Hindlimb muscle (tissue), 1 donor: Measurements from ENCODE around the gene ADGRL3. TPM values are rescaled to one million over a fixed set of nuclear protein-coding genes. Genes with fewer than 3 reads are reported as not detected.

Source experiments
- DNase-seq: peaks from one replicate; pipeline ENCODE4 v3.0.0-alpha.2; 2013
- polyA plus RNA-seq: library from polyadenylated mRNA; unstranded; fragments of 120-200 nt; gene quantifications from one replicate; pipeline ENCODE4 v1.2.1, GENCODE V29; 2013; ENCODE audit not compliant: insufficient read length

ADGRL3 gene
- polyA plus RNA-seq, 1 donor = 21.0 TPM

DNA sequence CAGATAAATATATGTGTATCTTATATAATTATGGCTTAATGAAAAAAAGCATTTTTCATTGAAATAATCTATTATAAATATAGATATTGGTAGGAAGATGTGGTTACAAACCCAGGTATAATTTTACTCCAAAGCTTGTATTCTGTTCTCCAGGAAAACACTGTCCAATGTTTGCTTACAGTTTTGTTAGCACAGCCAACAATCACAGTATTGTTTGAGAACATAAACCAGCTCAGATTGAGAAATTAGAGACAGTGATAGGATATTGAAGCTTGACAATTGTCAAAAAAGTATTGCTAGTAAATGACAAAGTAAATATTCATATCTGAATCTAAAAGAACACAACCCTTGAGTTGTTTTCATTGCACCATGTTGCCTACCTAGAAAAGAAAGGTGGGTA lies 228.8 kb downstream of the ADGRL3 start:
- no peak for DNase-seq

DNA sequence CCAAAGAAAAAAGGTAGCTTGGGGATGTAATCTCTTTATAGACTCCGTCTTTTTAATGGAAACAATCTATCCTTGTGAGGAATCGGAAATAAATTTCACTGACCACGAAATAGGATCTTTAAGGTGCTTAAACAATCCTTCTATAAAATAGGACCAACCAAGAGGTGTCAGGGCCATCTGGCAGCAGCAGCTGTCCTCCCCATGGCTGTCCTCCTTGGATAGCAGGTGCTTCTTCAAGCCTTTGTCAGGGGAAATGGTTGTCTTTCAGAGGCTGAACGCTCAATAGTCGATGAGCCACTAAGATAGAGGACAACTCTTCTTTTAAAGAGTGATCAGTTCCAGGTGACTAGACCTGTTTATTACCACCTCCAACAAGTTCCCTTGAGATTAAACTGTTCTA lies 231.0 kb downstream of the ADGRL3 start:
- DNase-seq = no peak

DNA sequence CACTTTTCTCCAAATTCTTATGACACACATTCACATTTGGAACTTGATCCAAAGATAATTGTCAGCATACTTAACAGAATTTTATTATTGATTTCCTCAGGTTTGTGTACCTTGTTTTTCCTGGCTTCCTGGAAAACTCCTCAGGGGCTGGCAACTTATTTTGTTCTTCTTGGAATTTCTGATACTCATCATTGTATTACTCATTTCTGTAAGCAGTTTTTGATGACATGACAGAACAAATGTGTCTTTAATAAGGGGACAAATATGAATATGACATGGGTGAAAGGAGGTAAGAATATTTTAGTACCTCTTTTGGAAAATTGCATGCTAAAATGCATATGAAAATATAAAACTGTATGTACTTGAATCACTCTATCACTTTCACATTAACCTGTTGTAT lies 237.8 kb downstream of the ADGRL3 start:
- no peak for DNase-seq

DNA sequence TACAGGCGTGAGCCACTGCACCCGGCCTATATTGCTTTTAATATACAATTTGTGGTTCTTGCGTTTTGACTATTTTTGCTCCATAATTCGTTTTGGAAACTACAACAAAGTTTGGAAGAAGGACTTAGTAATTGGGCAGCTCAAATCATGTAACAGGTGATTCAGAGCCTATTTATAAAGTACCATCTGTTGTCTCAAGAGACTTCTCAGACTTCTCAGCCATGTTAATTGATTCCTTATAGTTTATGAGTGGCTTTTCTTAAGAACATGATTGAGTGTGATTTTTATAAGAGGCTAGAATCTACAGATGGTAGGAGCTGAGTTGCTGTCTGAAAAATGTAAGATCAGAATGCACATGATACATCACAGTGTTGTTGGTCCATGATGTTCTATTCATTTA lies 240.2 kb downstream of the ADGRL3 start:
- DNase-seq = no peak

DNA sequence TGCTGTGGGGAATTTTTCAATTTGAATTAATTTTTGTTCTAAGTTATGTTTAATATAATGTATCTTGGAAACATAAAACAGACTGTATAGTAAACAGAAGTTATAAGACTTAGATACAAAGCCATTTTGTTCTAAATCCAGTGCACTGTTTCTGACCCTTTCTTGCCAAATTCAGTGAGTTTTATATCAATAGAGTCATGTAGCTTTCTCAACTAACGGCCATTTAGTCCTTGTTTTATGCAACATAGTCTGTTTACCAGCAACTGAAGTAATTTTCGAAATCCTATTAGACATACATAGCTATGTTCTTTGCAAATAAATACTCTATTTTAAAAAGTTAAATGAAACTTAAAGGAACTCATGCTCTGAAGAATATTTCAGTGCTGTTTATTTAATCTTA lies 242.8 kb downstream of the ADGRL3 start:
- no peak for DNase-seq

DNA sequence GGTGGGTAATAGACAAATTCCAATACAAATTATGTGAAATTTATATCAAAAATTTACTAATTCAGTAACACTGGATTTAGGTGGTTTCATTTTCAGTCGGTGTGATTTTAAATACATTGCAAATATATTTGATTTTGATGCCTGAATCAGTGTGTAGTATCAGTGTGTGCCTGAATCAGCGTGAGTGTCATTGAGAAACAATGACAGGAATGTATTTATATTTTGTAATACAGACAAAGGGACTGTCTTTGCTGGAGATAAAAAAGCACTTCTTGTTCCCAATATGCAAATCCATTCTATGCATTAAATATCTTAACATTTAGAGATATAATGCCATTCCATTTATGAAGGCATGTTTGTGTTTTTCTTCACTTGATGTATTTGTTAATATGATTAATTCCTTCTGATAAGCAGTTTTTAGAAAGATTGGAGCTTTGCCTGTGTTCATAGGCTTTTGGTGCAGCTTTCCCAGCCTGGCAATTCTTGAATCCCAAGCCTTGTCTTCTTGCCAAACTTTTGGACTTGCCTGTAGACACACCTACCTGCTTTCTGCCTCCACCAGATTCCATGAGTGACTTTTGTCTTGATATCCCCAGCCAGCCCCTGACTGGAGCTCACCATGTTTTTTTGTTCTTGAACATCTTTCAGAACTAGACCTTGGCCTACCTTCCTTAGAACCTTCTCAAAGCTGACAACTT lies 243.8 kb downstream of the ADGRL3 start:
- no peak for DNase-seq

DNA sequence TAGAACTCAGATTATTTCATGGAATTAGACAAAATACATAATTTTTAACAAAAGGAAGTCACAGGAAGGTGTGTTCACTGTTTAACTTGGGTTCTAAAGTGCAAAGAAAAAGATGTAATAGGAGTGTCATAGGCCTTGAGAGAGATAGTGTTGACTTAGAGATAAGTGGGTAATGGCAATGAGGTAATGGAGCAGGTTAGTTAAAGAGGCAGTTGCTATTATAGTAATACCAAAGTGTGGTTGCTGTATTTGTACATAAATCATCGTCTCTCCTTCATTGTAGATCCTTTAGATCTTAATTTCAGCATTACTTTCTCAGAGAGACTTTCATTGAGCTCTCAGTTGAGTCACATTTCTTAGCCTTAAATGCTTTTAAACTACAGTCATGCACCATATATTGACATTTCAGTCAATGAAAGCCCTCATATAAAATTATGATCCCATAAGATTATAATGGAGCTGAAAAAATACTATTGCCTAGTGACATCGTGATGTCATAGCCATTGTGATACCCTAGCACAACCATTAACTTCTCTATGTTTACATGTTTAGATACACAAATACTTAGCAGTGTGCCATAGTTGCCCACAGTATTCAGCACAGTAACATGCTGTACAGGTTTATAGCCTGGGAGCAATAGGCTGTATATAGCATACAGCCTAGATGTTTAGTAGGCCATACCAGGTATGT lies 245.4 kb downstream of the ADGRL3 start:
- no peak for DNase-seq

DNA sequence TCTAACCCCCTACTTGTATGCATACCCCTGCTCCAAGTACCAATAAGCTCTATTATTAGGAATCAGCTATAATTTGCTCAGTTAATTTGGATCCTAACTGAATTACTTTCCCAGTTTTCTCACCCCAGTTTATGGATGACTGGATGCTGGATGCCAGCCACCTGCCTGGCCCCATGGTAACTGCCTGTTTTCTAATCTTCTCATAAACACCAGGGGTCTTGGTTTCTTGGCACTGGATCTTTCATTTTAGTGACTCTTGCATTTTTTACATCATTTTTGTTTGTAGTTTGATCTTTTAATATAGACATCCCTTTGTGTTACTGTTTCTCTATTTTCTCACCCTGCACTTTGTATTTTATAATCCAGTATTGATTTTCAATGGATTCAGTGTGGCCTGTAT lies 246.8 kb downstream of the ADGRL3 start:
- DNase-seq = no peak

DNA sequence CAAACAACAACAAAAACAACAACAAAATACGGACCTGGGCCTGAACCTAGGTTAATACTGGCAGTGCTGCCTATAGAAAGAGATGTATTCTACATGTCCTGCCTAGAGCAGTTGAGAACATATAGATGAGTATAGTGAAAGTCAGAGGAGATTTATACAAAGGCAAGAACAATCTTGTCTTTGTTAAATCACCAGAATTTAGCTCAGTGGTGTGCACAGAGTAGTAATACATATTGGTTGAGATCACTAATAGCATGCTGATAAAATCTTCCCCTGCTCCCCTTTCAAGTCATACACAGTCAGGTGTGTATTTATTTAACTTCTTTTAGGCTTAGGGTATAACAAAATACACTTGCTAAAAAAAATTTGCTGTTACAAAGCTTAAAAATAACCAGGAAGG lies 247.8 kb downstream of the ADGRL3 start:
- DNase-seq = no peak

DNA sequence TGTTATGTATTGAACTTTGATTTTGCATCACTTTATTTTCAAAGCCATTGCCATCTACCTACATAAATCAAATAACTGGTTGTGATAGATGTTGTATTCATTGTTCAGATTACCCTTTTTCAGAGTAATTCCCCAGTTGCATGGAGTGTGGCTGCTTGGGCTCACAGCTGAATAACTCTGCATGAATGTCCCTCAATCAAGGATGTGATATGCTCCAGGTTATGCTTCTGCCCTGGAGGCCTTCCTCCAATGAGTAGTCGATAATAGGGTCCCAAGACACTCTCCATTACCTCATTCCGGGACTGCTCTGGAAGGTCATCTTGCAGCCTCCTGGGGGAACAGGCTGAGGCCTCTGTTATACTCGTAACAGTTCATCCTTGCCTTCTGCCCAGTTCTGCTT lies 251.8 kb downstream of the ADGRL3 start:
- DNase-seq = no peak

DNA sequence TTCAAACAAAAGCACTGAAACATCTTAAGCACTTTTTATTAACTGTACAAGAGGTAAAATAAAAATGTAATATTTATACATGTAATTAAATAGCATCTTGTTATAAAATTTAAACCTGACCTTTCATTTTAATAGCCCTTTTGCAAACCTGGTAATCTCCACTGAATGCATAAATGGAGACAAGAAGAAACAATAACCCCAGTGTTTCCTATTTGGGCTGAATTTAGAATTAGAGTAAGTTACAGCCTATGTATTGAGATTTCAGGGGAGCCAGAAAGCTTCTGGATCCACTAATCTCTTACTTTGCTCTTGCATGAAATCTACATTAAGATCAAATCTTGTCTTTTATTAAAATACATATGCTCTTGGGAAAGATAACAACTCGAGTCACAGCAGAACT lies 261.8 kb downstream of the ADGRL3 start:
- no peak for DNase-seq

DNA sequence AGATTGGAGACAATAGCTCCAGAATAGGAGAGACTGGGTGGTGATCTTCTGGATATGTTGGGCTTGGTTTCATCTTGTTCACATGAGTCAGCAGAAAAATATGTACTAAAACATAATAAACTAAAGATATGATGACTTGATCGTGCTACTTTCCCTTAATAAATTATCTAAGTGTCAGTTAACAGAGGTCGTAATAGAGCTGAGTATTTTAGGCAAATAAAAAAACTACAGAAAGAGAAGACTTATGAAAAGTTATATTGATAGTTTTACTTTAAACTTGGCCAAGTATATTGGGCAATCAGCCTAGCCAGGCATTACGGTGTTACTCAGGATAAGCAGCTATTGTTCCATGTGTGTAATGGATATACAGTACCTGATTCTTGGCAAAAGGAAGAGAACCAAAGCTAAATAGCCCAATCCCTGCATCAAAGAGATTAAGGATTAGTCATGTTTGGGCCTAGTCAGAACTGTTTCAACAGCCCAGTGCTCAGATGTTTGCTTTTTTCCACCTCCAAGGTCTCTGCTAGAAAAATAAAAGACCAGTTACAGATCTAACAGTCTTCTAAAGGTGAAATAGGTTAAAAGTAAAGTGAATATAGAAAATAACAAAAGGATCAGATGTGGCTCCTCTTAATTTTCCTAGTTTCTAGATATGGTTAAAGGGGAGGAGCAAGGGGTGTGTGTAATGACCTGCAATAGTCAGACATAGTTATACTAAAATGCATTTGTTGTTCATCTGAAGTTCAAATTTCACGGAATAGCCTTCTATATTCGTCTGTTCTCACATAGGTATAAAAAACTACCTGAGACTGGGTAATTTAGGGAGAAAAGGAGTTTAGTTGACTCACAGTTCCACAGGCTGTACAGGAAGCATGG lies 262.6 kb downstream of the ADGRL3 start:
- DNase-seq = no peak

DNA sequence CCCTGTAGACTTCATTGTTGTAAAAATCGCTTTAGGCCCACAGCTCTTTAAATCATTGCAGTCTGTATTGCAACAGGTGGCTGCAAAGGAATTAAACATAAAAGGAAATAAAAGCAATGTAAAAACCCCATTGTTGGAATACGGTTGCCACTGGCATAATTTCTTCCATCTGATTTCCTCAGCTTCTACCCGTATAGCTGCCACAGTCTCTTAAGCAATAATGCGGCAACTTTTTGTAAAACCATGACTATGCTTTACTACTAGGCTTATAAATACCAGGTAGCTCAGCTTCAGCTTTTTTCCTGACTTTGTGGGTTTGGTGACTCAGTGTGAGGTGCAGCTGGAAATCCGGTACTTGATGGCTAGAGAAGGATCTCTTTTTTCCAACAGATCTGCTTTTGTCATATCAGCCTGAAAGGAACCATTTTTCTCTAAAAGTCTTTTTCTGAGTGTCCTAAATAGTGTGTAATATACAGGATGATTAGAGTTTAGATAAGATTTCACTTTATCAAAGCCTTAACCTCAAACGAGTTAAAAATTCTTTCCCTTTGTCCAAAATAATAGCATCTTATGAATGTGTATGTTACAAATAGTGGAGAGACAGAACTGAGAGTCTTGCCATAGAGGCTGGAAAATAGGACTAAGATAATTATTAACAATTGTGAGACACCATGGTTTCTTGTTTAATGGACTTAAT lies 268.0 kb downstream of the ADGRL3 start:
- no peak for DNase-seq

DNA sequence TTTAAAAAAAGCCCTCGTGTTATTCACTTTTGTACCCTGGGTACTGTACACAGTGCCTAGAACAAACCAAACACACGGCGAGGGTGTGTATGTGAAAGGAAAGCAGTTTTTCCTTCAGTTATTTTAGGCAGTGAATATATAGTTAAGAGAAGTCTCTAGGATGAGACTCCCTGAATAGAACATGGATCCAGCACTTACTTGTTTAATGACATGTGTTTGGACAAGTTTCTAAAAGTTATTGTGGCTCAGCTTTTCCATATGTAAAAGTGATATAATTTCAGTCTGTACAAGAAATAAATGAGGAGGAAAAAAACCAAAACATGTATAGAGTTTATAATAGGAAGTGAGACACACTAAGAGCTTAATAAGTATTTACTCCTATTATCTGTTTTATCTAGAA lies 273.2 kb downstream of the ADGRL3 start:
- no peak for DNase-seq

DNA sequence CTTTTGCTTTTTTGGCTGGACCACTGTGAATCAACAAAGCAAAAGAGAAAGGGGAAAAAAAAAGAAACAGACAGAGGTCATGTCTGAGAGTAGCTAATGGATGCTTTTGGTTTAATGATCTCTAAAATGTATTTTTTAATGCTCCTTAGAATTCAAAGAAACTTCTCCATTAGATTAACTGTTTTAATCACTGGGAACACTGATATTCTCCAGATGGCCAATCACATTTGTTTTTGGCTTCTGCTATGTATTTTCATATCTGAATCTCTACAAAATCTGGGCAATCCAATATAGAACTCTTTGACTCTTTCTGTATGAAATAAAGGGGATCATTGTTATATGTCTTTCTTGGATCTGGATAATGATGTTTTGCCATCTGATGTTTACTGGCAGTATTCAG lies 278.2 kb downstream of the ADGRL3 start:
- DNase-seq = no peak

DNA sequence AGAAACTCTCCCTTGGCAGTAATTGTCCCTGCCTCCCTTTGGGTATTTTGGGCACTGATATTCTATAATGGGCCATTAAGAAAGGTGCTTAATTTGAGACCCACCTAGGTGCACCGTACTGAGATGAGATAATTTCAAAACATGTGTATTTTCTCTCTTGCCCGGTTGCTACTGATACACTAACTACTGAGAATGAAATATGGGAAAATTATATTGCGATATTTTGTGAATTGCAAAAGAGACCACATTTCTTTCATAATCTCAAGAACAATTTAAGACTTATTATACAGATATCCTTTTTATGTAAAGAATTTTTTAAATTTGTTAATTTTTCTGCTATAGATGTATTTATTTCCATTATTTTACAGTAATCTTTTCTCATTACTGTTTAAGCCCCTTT lies 284.9 kb downstream of the ADGRL3 start:
- DNase-seq = no peak

DNA sequence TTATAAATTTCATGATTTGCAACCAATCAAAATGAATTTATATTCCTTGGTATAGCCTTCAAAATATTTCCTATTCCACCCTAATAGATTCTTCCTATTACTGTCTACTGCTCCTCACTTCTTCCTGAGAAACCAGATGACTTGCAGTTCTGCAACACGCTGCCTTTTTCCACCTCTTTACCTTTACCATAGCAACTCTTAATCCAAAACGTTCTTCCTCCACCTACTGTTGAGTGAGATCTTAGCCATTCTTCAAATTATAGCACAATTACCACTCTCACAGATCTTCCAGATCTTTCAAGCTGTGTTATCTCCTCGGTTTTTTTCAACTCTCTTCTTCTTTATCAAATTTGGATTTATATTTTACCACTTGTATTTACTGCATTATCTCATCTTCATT lies 289.8 kb downstream of the ADGRL3 start:
- DNase-seq = no peak

DNA sequence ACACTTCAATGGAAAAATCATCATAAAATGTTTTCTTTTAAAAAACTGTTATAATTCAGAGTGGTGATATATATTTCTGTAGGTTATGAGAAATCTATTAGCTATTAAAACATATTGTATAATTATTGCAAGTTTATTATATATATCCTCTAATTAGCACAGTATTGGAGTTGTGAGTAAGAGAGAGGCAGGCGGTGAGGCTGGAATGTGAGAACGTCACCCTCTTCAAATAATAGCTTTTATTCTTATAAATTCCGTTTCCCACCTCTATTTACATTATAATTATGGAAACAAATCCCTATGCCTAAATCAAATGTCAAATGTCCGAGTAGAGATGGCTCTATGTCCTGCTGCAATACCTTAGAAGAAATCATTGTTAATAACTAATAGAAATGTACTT lies 292.9 kb downstream of the ADGRL3 start:
- DNase-seq = no peak

DNA sequence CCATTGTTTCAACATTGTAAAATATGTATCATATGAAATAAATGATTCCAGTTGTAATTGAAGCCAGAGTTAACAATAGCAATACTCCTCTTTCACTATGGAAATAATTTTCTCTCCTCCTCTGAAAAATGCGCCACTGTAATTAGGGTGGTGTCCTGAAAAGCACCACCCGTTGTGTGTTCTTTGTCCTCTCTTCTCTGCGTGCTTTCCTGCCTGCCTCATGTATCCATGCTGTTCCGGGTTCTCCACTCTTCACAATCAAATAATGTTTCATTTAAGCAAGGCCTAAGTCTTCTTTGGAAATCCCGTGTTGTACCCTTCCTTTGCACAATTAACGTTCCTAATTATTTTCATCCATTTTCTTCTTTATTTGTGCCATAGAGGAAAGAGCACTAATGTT lies 293.3 kb downstream of the ADGRL3 start:
- no peak for DNase-seq

DNA sequence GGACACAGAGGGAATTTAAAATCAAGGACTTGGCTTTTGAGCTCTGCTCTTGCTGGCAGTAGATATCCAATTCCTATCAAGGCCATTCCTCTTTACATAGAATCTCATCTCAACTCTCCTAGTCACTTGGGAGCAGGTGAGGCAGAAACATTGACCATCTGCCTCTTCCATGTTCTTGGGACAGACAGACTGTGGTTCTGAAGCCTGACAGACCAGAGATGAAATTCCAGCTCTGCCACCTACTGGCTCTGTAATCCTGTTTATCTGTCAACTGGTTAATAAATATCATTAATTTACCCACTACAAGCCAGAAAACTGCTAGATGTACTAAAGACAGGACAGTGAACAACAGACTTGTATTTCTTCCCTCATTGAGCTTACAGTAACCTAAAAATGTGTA lies 300.8 kb downstream of the ADGRL3 start:
- no peak for DNase-seq

DNA sequence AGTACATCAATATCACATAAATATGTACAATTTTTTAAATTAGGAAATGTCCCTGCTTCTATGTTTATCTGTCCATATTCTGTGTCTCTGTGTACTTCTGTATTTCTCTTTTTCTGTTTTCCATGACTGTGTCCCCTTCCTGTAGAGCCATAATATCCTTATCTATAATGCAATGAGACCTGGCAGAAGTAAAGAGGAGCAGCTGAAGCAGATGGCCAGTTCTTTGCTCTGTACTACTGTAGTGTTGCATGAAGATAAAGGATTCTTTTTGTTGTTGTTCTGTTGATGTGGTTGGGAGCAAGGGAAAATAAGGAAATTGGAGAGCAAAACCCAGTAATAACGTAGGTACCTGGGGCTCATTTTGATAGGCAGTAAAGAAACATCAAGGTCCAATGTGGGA lies 301.7 kb downstream of the ADGRL3 start:
- no peak for DNase-seq

DNA sequence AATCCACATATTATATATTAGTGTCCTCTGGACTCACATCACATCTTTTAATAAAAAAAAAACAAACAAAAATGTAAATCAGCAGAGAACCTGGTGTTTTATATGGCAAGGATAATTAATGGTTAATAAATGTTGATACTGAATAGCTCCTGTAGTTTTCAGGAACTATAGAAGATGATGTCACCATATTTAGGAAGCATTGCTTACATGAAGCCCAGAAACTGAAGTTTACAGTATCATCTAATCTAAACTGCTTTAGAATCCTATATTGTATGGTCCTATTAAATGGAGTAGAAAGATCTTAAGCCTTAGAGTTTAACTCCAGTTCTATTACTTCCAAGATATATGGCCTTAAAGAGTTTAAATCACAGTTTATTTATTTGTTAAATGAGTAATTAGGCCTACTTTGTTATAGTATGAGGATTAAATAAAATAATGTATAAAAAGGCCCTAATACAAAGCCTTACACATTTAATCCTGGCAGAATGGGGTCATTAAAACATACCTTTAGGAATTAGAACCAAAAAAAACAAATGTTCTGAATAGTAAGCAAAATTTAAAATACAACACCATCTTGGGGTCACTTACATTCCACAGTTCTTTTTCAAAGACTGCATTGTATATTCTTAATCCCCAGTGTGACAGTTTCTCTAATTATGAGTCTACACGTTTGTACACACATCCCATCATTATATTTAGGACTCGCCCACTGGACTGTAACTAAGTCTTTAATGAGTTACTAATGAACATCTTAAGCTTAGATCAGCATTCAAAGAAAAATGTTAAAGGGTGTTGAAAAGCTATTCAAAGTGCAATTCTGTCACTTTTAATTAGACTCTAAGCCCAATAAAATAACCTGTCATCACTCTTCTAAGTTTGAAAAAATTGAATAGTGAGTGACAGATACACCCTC lies 305.9 kb downstream of the ADGRL3 start:
- no peak for DNase-seq
